Dedifferentiated amniotic fluid mesenchymal stem cell (primary cell): Measurements from ENCODE around the gene OR5F1.

Source experiments
- DNase-seq: peaks from one replicate; pipeline ENCODE4 v3.0.0-alpha.2; 2016; ENCODE audit errors: extremely low spot score

Gene OR5F1

GRCh38 chr11:55994525-55994924, at the start of gene OR5F1:
Gene OR5F1, minus strand, starts transcription at chr11:55994625. Its CDS starts 0 bp downstream, at chr11:55994625.
- DNase-seq, result no peak

GRCh38 chr11:56027354-56027753, 32.9 kb upstream of the OR5F1 start, which contains the start of gene OR5AS1:
Gene OR5AS1, plus strand, starts transcription at chr11:56027654. Its CDS starts 2,765 bp downstream, at chr11:56030419.
- no peak for DNase-seq

- no peak for DNase-seq
Observed at GRCh38 chr11:56013805-56014204, 19.4 kb upstream of the OR5F1 start.

GRCh38 chr11:56010716-56011115, 16.3 kb upstream of the OR5F1 start:
- DNase-seq, result no peak

GRCh38 chr11:55970935-55971334, 23.5 kb downstream of the OR5F1 start:
- no peak for DNase-seq

GRCh38 chr11:55969845-55970244, 24.6 kb downstream of the OR5F1 start, which contains the start of gene OR10AG1:
Gene OR10AG1, minus strand, starts transcription at chr11:55969945. Its CDS starts 38 bp downstream, at chr11:55969907.
- DNase-seq, result no peak

- DNase-seq, result no peak
Observed at GRCh38 chr11:55967914-55968313, 26.5 kb downstream of the OR5F1 start.

- DNase-seq, result no peak
Observed at GRCh38 chr11:55966391-55966790, 28.0 kb downstream of the OR5F1 start.

GRCh38 chr11:55956521-55956920, 37.9 kb downstream of the OR5F1 start:
- DNase-seq, result no peak

GRCh38 chr11:55949330-55949729, 45.1 kb downstream of the OR5F1 start:
- DNase-seq, result no peak
